SU-DHL-6 (cell line): ENCODE data around the gene TRDN.

Experiments
- H2AFZ ChIP-seq: fragments of 200-600 bp; sonication (generic); 2 replicates; pipeline ENCODE4 v1.6.1; 2014; ENCODE audit warnings: low read depth, mild to moderate bottlenecking, moderate library complexity, mixed read lengths, antibody characterized with exemption, low read length; ENCODE audit not compliant: severe bottlenecking
- H3F3A ChIP-seq: fragments of 200-600 bp; shearing (Covaris generic); 2 replicates; pipeline ENCODE4 v1.6.0; 2016; ENCODE audit warnings: antibody characterized with exemption, mild to moderate bottlenecking; ENCODE audit not compliant: insufficient read depth
- H3K27ac ChIP-seq: fragments of 200-600 bp; sonication (generic); 2 replicates; pipeline ENCODE4 v1.5.1; 2016; ENCODE audit warnings: low read depth, mild to moderate bottlenecking, low read length, moderate library complexity, mixed read lengths
- H3K27me3 ChIP-seq: fragments of 200-600 bp; sonication (generic), shearing (Covaris generic); 2 replicates; pipeline ENCODE4 v1.6.0; 2014; ENCODE audit warnings: mild to moderate bottlenecking, low read length
- H3K36me3 ChIP-seq: fragments of 200-600 bp; sonication (generic); 2 replicates; pipeline ENCODE4 v1.6.1; 2014; ENCODE audit warnings: mild to moderate bottlenecking, low read length, mixed read lengths
- H3K4me2 ChIP-seq: fragments of 300-600, 200-600 bp; shearing (Covaris generic), sonication (generic); 2 replicates; pipeline ENCODE4 v1.6.0; 2014; ENCODE audit warnings: low read length, low read depth, mild to moderate bottlenecking; ENCODE audit not compliant: poor library complexity, severe bottlenecking
- H3K4me3 ChIP-seq: fragments of 200-600 bp; sonication (generic); 2 replicates; pipeline ENCODE4 v1.5.1; 2014; ENCODE audit warnings: antibody characterized with exemption, low read length, mild to moderate bottlenecking, mixed read lengths; ENCODE audit not compliant: insufficient read depth, poor library complexity, severe bottlenecking
- H3K79me2 ChIP-seq: fragments of 200-600 bp; sonication (generic); 2 replicates; pipeline ENCODE4 v1.6.1; 2014; ENCODE audit warnings: mild to moderate bottlenecking, low read length, moderate library complexity; ENCODE audit not compliant: insufficient read depth
- H3K9ac ChIP-seq: fragments of 200-600 bp; sonication (generic); 2 replicates; pipeline ENCODE4 v1.7.0; 2014; ENCODE audit warnings: mild to moderate bottlenecking, low read length
- H3K9me2 ChIP-seq: fragments of 200-600 bp; sonication (generic); replicated peaks from 2 replicates; pipeline ENCODE4 v1.6.1; 2014; ENCODE audit warnings: low read length; ENCODE audit not compliant: insufficient read depth
- H3K9me3 ChIP-seq: fragments of 200-600 bp; sonication (generic); 2 replicates; pipeline ENCODE4 v1.6.1; 2014; ENCODE audit warnings: low read length, mixed read lengths; ENCODE audit not compliant: insufficient read depth
- H4K20me1 ChIP-seq: fragments of 200-600 bp; sonication (generic); 2 replicates; pipeline ENCODE4 v1.6.1; 2014; ENCODE audit warnings: low read depth, mild to moderate bottlenecking, antibody characterized with exemption, low read length, moderate library complexity, mixed read lengths
- CTCF ChIP-seq: fragments of 200-600 bp; sonication (generic); IDR thresholded peaks from one replicate; pipeline ENCODE4 v1.5.1; 2017; ENCODE audit warnings: antibody characterized with exemption, mild to moderate bottlenecking, low read length, moderate library complexity; ENCODE audit not compliant: insufficient read depth, poor library complexity, severe bottlenecking
- EZH2phosphoT487 ChIP-seq: fragments of 200-600 bp; sonication (generic), shearing (Covaris generic); conservative IDR thresholded peaks from 2 replicates; pipeline ENCODE4 v1.6.1; 2018; ENCODE audit warnings: mild to moderate bottlenecking, antibody characterized with exemption, low read length, moderate library complexity, mixed read lengths

Gene TRDN

GRCh38 chr6:123636782-123637181 lies at the start of gene TRDN:
Gene TRDN (minus strand): TSS chr6:123636950. CDS start chr6:123636775, 175 bp downstream.
- no peak within 1 kb of the TSS for H2AFZ ChIP-seq
- no peaks in the 10 kb centered on the region for H3K79me2 ChIP-seq
- no peak for TF ChIP-seq CTCF
- no peak for TF ChIP-seq EZH2phosphoT487
- no peaks in the 10 kb centered on the region for H3F3A ChIP-seq
- no peaks in the 10 kb centered on the region for H3K36me3 ChIP-seq
- H3K9ac ChIP-seq, result no peak within 1 kb of the TSS
- H3K27ac ChIP-seq, result no peak within 1 kb of the TSS
- no peaks in the 10 kb centered on the region for H3K9me3 ChIP-seq
- H3K27me3 ChIP-seq, result no peaks in the 10 kb centered on the region
- H4K20me1 ChIP-seq, result no peaks in the 10 kb centered on the region
- no peaks in the 10 kb centered on the region for H3K9me2 ChIP-seq
- H3K4me2 ChIP-seq, result no peak within 1 kb of the TSS
- H3K4me3 ChIP-seq, result no peak within 1 kb of the TSS

- TF ChIP-seq CTCF (no peak), EZH2phosphoT487 (no peak)
- H3K36me3 ChIP-seq, result no peaks in the 10 kb centered on the region
These were observed 45.3 kb upstream of the TRDN start for GRCh38 chr6:123681957-123682462.

GRCh38 chr6:123677897-123678296 lies 41.1 kb upstream of the TRDN start:
- Histone ChIP-seq H3K36me3 (no peaks in the 10 kb centered on the region), H2AFZ (no peak overlapping the region), H3F3A (no peaks in the 10 kb centered on the region), H3K4me2 (no peak overlapping the region), H3K9ac (no peak overlapping the region), H3K27ac (no peak overlapping the region), H3K9me2 (no peaks in the 10 kb centered on the region), H3K79me2 (no peaks in the 10 kb centered on the region), H3K9me3 (no peaks in the 10 kb centered on the region), H3K27me3 (no peaks in the 10 kb centered on the region), H3K4me3 (no peak overlapping the region), H4K20me1 (no peaks in the 10 kb centered on the region)
- TF ChIP-seq CTCF (no peak), EZH2phosphoT487 (no peak)

More at GRCh38 chr6:123681957-123682462, 45.3 kb upstream of the TRDN start:
- no peaks in the 10 kb centered on the region for H3F3A ChIP-seq
- no peak overlapping the region for H3K4me3 ChIP-seq
- no peak overlapping the region for H2AFZ ChIP-seq
- H3K27me3 ChIP-seq, result no peaks in the 10 kb centered on the region
- H3K9me3 ChIP-seq, result no peaks in the 10 kb centered on the region
- H3K27ac ChIP-seq, result no peak overlapping the region
- no peaks in the 10 kb centered on the region for H3K9me2 ChIP-seq
- H3K4me2 ChIP-seq, result no peak overlapping the region
- no peak overlapping the region for H3K9ac ChIP-seq
- no peaks in the 10 kb centered on the region for H4K20me1 ChIP-seq
- no peaks in the 10 kb centered on the region for H3K79me2 ChIP-seq
